ENCODE measurements around the gene XCR1.

DNA sequence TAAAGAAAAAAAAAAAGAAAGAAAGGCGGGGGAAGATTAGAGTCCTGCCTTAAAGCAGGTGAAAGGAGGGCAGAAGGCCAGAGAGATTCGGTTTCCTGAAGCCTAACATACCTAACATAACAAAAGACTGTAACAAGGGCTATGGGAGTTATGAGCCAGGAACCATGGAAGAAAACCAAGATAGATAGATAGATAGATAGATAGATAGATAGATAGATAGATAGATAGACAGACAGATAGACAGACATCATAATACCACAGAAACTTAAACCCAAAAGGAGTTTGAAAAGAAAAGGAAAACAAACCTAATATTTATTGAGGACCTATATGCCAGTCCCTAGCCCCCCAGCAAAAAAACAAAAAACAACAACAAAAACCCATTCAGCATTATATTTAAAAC, 29.3 kb downstream of the XCR1 start:
- TF ChIP-seq, protein P1, sequence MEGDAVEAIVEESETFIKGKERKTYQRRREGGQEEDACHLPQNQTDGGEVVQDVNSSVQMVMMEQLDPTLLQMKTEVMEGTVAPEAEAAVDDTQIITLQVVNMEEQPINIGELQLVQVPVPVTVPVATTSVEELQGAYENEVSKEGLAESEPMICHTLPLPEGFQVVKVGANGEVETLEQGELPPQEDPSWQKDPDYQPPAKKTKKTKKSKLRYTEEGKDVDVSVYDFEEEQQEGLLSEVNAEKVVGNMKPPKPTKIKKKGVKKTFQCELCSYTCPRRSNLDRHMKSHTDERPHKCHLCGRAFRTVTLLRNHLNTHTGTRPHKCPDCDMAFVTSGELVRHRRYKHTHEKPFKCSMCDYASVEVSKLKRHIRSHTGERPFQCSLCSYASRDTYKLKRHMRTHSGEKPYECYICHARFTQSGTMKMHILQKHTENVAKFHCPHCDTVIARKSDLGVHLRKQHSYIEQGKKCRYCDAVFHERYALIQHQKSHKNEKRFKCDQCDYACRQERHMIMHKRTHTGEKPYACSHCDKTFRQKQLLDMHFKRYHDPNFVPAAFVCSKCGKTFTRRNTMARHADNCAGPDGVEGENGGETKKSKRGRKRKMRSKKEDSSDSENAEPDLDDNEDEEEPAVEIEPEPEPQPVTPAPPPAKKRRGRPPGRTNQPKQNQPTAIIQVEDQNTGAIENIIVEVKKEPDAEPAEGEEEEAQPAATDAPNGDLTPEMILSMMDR (IDR thresholded peaks at IDR 0.05; ENCODE audit: insufficient read depth, low read length, poor library complexity, severe bottlenecking): no peak
- TF ChIP-seq EZH2phosphoT487 (conservative IDR thresholded peaks at IDR 0.05; ENCODE audit: low read length): no peak

All from SU-DHL-6 (cell line).